Measurements from ENCODE around the gene KRT12.
A peak's percentile ranks its signal among the peaks of the same experiment; 100 is the strongest.

Gene KRT12

DNA sequence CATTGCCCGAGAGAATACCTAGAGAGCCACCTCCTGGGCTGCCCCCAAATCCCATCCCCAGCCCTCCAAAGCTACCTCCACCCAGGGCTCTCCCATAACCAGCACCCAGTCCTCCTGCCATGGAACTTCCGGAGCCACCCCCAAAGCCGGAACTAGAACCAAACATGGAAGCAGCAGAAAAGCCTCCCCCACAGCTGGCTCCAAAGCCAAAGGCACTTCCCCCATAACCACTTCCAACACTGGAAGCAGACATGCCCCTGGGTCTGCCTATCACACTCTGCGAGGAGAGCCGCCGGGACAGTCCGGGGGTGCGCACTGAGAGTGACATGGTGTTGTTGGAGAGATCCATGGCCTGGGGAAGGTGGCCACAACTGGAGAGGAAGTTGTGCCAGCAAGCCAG lies at the start of gene KRT12:
TSS of gene KRT12 (minus strand) at position 386 of the 400 bp plus-strand sequence. CDS start at position 349, 37 bp downstream.
- DNase-seq (ENCODE audit: low spot score), result no peak

DNA sequence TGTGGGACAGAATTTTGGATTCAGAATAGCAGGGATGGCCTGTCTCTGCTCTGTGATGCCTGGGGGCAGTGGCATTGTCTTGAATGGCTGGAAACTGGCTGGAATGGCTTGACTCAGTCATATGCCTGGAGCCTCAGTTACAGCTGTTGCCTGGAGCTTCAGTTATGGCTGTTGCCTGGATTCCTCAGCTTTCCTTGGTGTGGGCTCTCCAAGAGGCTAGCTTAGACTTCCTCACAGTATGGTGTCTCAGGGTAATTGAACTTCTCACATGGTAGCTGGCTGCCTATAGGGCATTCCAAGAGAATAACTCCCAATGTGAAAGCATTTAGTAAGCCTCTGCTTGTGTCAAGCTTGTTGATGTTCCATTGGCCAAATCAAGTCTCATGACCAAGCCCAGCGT lies 49.3 kb upstream of the KRT12 start:
- no peak for DNase-seq (ENCODE audit: low spot score)

DNA sequence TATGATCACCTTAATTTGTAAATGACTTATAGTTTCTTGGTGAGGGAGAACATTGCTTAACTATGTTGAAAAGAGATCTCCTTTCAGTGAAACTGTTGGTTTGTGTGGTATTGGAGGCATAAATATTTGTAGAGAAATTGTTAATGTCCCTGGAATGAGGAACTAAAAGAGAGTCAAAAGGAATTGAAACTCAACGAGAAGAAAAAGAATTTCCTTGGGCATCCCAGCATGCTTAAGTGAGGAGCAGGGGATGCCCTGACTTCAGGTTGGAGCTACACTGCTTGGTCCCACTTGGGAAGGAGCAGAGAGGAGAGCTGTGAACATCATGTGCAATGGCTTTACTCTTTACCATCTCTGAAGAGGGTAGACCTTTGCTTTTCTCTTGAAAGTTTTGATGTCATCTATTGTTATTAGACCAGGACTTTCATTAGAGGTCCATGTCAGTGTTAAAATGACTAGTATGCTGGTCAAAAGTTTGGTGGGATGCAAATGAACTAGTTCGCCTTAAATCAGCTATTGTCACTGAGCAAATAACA lies 48.8 kb upstream of the KRT12 start:
- no peak for DNase-seq (ENCODE audit: low spot score)

DNA sequence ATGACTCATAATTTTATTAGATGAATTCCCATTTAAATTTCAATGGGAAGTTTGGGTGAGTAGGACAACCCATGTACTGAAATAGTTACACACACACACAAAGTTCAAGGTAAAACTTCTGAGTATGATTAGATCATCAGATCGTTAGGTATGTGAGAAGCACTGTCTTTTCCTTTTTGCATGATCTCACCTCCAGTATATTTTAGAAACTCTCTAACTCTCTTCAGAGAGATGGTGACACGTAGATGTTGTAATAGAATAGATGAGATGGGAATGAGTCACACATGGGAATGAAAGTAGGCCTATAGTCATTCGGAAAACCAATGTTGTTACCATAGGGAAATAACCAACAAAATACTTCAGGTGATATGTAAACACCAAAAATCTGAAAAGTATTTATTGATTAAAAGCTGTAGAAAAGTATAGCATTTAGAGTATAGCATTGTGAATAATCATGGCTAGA lies 48.2 kb upstream of the KRT12 start:
- DNase-seq (ENCODE audit: low spot score), result no peak

DNA sequence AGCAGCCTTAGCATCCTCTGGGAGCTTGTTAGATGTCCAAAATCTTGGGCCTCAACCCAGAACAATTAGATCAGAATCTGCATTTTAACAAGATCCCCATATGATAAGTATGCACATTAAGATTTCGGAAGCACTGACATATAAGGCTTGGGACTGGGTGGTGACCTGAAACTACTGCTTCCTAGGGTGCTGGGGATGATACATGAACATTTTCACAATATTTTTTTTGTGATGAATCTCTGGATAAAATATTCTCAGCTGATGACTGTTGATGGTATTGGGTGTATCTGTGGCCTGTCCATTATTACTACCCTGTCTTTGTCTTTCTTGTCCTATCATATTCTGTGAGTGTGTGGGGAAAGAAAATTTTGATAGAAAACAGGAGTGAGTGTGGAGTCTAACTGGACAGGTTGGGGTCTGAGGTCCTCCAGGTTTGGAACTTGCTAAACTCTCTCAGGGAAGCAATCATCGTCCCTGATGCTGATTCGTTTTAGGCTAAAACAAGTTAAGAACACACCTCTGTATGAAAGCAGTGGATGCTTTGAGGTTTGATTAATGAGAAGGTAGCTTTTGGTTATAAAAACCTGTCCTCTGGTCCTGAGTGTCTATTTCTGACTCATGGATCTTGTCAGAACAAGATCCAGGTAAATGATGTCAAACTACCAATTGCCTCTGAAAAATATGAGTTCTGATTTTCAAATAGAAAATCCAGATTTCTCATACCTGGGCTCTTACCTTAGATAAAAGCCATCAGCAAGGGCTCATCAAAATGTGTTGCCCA lies 47.2 kb upstream of the KRT12 start:
- no peak for DNase-seq (ENCODE audit: low spot score)

DNA sequence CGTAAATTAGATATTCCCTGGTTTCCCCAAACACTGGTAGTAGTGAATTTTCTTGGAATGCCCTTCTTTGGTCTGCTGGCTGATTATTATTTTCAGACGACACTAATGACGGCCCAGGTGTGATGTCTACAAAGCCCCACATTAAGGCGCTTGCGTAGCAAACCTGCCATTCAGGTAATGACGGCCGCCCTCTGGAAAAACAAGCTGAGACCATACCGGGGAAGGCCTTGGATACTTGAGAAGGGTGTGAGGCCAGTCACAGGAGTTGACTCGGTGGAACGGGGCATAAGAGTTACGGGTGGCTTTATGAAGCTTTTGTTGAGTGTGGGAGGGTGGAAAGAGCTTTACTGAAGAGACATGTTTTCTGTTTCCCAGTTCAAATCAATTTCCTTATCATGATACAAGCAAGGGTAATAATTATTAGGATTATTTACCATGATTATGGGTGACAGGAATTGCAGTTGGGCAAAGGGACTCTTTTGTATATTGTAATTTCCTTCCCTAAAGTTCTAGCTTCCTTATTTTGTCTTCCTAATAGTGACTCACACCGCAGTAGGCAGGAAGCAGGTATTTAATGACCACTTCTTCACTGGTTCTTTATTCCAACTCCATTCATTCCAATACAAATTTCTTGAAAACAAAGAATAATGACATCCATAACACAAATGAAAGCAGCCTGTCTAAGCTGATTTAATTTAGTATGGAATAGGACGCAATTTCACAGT lies 45.6 kb upstream of the KRT12 start:
- no peak for DNase-seq (ENCODE audit: low spot score)

DNA sequence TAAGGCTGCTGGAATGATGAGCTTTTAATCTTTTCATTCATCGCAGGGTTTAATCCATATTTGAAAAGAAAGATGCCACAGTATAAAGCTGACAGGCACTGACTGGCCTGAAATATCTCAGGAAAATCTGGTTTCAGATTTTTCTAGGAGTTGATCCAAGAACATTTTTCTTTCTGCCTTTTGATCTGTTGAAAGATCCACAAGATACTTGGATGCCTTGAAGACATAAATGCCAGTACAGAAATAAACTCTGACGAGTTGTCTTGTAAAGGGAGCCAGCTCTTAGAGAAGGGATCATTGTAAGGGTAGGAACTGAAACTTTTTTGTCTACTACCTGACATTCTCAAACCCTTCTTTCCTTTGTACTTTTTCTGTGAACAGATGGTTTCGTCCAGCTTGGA lies 43.4 kb upstream of the KRT12 start:
- DNase-seq (ENCODE audit: low spot score), result no peak

DNA sequence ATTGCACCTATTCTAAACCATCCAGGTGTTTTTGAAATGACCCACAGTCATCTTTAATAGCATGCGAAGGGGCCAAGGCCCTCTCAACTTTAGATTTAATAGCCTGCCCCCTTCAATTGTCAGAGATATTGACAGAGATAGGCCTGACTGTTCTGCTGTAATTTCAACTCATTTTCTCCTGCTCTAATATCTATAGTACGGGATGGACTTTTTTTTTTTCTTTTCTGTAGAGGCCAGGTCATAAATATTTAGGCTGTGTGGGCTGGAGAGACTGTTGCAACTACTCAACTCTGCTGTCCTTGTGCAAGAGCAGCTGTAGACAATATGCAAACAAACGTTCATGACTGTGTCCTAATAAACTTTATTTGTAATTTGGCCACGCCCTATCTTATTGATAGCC lies 42.7 kb upstream of the KRT12 start:
- no peak for DNase-seq (ENCODE audit: low spot score)

DNA sequence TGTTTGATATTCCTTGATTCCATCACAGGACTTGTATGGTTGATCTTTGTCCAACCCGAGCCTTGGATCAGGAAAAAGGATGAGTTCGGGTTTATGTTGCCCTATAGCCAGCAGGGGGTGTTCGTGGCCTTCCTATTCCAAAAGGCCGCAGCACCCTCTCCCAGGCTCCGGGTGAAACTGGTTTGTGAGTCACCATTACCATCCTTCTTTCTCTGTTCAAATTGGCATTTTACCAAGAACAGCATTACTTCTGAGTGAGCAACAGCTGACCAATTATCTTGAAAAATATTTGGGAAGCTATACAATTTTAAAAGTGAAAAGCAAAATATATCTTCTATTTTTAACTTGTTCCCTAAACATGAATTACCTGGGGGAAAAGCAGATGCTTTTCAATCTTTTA lies 42.3 kb upstream of the KRT12 start:
- DNase-seq (ENCODE audit: low spot score), result peak; percentile 84

DNA sequence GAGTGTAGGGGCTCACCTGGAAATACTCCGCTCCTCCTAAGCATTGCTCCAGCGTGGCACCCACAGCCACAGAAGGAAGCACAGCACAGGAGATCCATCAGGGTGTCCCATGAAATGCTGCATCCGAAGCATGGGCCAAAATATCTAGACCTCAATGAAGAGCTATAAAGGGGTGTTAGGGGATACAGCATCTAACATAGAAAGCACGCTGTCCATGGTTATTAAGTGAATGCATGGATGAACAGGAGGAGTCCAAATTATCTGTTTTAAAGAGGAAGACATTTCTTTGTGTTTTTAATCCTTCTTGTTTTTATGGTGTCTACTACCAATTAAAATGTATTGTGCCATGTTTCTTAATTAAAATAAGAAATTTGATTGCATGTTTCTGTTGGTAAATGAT lies 39.6 kb upstream of the KRT12 start:
- DNase-seq (ENCODE audit: low spot score), result no peak

DNA sequence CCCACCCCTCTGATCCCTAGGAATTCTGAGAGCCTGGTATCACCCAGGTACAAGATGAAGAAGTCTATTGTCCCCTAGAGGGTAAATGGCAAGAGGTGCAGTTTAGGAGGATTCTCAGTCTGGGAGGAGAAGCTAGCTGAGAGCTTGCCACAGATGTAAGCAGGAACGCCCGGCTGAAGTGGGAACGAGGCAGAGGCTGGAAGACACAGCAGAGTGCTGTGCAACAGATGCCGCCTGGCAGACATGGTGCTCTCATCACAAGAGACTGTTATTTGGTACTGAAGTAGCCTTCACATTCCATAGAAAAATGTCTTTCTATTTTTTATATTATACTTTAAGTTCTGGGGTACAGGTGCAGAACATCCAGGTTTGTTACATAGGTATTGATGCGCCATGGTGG lies 38.3 kb upstream of the KRT12 start:
- no peak for DNase-seq (ENCODE audit: low spot score)

DNA sequence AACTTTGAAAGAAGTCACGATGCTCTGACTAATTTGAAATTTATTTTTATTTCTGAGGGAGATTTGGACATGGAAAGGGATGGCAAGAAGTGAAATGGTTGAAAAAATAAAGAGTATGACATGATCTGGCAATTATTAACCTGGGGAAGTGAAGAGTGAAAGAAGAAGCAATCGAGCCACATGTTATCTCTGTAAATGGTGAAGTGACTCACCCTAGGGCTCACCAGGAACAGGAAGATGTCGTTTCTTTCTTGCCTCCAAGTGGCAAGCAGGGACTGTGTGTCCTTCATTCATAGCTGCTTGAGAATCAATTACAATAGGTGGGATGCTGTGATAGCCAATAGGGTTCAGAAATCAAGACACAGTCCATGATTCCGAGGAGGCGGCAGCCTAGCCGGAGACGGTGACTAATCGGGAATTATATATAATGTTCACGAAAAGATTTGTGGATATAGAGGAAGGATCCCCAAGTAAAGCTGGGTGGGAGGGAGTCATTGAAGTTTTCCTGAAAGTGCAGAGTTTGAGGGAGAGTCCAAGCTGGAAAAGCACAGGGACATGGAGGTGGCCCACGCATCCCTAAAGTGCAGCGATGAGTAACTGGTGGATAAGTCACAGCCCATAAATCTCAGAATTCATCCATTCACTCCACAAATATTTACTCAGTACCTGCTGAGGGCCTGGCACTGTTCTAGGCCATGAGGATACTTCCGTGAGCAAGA lies 36.3 kb upstream of the KRT12 start:
- DNase-seq (ENCODE audit: low spot score), result no peak

DNA sequence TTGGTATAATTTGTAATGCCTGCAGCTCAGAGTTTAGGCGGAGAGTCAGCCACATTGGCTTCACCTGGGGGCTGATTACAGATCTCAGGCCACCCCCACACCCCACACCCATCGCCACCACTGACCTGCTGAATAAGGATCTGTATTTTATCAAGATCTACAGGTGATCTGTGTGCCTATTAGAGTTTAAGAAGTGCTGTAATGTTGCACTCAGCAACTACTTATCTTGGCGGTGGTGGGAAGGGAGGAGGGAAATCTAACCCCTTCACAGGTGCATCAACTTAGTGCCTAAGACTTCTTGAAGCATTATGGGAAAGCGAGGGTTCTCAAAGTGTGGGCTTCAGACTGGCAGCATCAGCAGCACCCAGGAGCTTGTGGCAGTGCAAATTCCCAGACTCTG lies 35.5 kb upstream of the KRT12 start:
- no peak for DNase-seq (ENCODE audit: low spot score)

DNA sequence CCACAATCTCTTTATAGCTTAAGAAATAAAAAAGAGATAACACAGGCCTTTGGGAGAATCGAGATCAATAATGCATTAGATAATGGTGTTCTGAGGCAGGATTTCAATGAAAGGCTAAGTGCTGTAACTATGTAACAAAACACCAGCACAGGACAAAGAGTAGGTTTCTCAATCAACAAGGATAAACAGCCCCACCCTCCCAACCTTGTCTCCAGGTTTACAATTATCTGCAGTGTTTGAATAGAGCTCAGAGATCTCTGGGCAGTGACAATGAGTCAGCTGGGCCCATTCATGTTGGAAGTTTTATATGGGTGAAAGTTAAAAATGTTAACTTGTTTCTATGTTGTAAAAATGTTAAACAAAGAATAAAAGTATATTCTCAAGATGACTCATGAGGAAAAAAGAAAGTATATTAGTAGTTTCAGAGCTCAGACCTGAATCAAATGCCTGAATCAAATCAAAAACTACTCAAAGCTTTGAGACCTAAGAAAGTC lies 35.0 kb upstream of the KRT12 start:
- no peak for DNase-seq (ENCODE audit: low spot score)

DNA sequence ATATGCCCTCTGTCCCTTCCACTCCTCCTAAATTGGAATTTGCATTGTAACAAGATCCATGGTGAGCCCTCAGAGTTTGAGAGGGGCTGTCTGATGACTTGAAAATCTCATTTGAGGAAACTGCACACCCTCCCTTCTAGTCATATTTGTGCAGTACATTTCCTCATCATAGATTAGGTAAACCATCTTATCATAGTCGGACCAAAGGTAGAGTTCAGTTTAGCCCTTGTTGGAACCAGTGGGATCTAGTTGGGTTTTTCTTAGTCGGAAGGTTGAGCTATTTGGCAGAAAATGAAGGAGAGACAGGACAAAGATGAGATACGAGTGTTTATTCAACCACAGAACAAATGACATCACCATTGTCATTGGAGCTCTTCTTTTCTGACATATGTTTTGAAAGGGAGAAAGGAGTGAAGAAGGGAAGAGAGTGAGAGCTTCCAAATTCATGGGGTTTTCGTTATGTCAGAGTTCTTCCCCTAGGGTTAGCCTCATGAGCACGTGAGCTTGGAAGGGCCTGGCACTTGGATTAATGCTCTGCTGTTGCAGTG lies 33.9 kb upstream of the KRT12 start:
- DNase-seq (ENCODE audit: low spot score), result no peak

DNA sequence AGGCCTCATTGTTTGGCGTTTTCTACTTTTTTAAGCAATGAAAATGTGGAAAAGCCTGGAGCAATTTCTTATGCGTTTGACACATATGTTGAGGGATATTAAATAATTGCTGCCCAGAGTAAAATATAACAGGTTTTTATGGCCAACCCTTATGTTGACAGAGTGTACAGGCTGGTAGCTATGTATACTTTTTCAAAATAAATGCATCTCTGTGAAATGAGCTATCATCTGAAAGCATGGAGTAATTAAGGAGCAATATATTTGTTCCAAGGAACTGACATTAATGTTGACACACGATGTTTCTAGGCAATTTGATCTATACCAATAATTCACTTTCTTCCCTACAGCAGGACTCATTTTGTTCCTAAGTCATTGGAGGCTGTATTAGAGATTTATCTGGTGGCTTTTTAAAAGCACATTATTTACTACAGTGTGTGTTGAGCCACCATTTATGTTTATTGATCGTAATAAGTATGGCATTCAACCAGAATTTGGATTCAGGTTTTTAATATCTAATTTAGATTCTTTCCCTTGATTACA lies 30.0 kb upstream of the KRT12 start:
- DNase-seq (ENCODE audit: low spot score), result no peak

DNA sequence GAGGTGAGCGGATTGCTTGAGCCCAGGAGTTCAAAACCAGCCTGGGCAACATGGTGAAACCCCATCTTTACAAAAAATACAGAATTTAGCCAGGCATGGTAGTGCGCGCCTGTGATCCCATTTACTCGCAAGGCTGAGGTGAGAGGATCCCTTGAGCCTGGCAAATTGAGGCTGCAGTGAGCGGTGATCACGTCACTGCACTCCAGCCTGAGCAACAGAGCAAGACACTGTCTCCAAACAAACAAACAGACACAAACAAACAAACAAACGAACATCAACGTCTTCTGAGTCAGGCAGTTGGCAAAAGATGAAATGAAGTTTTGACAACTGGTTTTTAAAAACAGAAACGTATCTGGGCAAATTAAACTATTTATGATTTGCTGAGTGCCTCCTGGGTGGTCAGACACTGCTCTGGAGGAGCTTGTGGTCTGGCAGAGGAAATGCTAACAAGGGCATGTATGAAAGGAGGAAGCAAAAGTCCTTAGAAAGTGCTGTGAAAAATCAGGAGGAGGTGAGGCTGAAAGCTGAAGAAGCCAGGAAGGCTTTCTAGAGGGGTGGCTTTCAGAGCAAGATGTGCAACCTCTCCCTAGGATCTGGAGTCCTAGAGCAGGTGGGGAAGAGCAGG lies 28.2 kb upstream of the KRT12 start:
- DNase-seq (ENCODE audit: low spot score), result no peak

DNA sequence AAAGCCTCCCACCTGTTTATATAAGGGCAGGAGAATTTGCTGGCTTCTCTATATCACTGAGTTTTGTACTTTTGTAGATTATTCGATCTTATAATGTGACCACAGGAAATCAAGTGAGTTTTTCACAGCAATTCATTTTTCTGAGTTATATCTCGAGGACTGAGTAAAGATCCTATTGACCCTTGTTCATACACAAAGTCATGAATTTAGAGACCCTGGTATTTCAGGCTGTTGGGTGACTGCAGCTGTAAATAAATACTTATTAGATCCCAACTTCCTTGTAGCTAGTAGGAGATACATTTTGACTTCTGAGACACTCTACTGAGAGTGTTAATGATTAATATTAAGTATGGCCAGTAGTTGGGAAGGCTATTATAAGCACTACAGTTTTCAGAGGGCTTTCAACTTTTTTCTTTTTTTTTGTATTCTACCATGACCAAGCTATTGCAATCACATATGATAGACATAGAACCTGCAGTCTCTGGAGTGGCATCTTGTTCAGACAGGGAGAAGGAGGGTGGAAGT lies 21.2 kb upstream of the KRT12 start:
- no peak for DNase-seq (ENCODE audit: low spot score)

DNA sequence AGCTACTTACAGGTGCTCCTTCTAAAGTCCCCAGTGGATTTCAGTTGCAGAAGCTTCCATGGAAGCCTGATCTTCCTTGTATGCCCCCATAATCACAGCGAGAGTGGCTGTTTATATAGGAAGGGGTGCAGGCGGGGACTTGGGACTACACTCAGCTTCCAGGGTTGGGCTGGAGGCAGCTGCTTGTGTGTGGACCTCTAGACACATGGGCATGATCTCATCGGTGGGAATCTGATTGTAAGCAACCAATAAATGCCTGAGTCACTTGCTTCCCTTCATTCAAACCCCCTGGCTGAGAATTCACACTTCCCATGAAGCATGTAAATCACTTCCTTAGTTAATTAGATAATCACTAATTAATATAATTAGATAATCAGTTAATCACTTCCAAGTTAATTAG lies 19.1 kb upstream of the KRT12 start:
- DNase-seq (ENCODE audit: low spot score), result no peak

DNA sequence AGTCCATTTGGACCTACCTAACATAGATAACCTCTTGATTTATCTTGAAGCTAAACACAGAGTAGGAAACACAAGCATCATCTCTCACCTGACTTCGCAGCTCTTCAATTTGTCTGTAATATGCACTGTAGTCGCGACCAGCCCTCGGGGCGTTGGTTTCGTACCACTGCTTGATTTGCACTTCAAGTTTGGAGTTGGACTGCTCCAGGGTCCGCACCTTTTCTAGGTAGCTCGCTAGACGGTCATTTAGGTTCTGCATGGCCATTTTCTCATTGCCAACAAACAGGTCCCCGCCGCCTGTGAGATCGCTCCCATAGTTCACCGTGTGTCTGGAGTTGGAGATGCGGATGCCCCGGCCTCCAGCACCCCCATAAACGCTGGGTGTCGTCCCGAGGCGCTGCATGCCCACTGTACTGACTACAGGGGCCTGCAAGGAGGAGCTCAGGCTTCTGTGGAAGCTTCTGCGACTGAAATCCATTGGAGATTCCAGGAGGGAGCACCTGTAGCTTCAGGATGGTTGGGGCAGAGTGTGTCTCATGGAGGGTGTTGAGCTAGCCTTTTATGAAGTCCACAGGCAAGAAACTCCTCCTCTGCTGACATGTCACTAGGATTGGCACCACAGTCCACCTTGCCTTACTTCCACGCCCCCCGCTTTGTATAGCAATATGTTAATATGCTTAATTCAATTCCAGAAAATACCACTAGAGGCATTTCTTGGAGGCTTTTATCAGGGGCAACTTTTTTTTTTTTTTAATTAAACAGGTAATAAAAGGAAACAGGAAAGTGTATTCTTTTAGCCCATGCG lies 17.9 kb upstream of the KRT12 start, which contains the start of gene KRT20:
TSS of gene KRT20 (minus strand) at position 535 of the 805 bp plus-strand sequence. CDS start at position 478, 57 bp downstream.
- no peak for DNase-seq (ENCODE audit: low spot score)

Data from left forelimb (tissue), 1 donor.